ENCODE data around the gene SERPINB1. TPM values are rescaled to one million over a fixed set of nuclear protein-coding genes. Genes with fewer than 3 reads are reported as not detected.
A peak's percentile ranks its signal among the peaks of the same experiment; 100 is the strongest.

SERPINB1 gene
- total RNA-seq, 2 donors from 2014 or later = 30.6 to 38.5 TPM

- peaks cover 7% of the 10 kb centered on the region for H3K9me3 ChIP-seq (ENCODE audit: control insufficient read depth, low read length)
- Mint-ChIP-seq H3K4me1 (peaks cover 36% of the 10 kb centered on the region), H3K4me3 (no peak overlapping the region), H3K27ac (peak overlapping the region; percentile 62), H3K36me3 (ENCODE audit: low read depth) (peaks cover 3% of the 10 kb centered on the region), H3K27me3 (ENCODE audit: insufficient read depth) (no peaks in the 10 kb centered on the region), H3K9me3 (peaks cover 23% of the 10 kb centered on the region)
- TF ChIP-seq CTCF (conservative IDR thresholded peaks at IDR 0.05) = no peak
- no peak overlapping the region for H3K4me3 ChIP-seq (ENCODE audit: low read length)
- H3K27me3 ChIP-seq (ENCODE audit: control insufficient read depth, insufficient read depth, low read length, poor library complexity, severe bottlenecking) = no peaks in the 10 kb centered on the region
- DNase-seq = no peak
- no peak overlapping the region for H3K9ac ChIP-seq (ENCODE audit: extremely low read depth, low read length, poor library complexity, severe bottlenecking)
- peaks cover 3% of the 10 kb centered on the region for H3K4me1 ChIP-seq (ENCODE audit: control insufficient read depth, insufficient read depth, low read length)
- 84 to 86% methylated on average over 9 to 18 of the region's 18 CpGs for WGBS, 2 experiments (ENCODE audit: insufficient coverage in 1 of 2, insufficient read length in 1 of 2)
- H3K36me3 ChIP-seq (ENCODE audit: control insufficient read depth, insufficient read depth, low read length) = no peaks in the 10 kb centered on the region
- no peak overlapping the region for H3K27ac ChIP-seq (ENCODE audit: low read depth, low read length)
Measured at GRCh38 chr6:2857580-2858337, 16.1 kb upstream of the SERPINB1 start.

GRCh38 chr6:2857185-2857579 is 15.5 kb upstream of the SERPINB1 start:
- Histone ChIP-seq H3K4me3 (ENCODE audit: low read length) (no peak overlapping the region), H3K27ac (ENCODE audit: low read depth, low read length) (no peak overlapping the region), H3K36me3 (ENCODE audit: control insufficient read depth, insufficient read depth, low read length) (no peaks in the 10 kb centered on the region), H3K9me3 (ENCODE audit: control insufficient read depth, low read length) (peaks cover 7% of the 10 kb centered on the region), H3K9ac (ENCODE audit: extremely low read depth, low read length, poor library complexity, severe bottlenecking) (no peak overlapping the region), H3K27me3 (ENCODE audit: control insufficient read depth, insufficient read depth, low read length, poor library complexity, severe bottlenecking) (no peaks in the 10 kb centered on the region), H3K4me1 (ENCODE audit: control insufficient read depth, insufficient read depth, low read length) (peaks cover 3% of the 10 kb centered on the region)
- Mint-ChIP-seq H3K9me3 (peaks cover 21% of the 10 kb centered on the region), H3K4me3 (no peak overlapping the region), H3K27me3 (ENCODE audit: insufficient read depth) (no peaks in the 10 kb centered on the region), H3K36me3 (ENCODE audit: low read depth) (peaks cover 3% of the 10 kb centered on the region), H3K4me1 (peaks cover 36% of the 10 kb centered on the region), H3K27ac (peak overlapping the region; percentile 62)
- no peak for TF ChIP-seq CTCF (conservative IDR thresholded peaks at IDR 0.05)
- no peak for DNase-seq
- 93 to 97% methylated on average over 5 to 7 of the region's 7 CpGs for WGBS, 2 experiments (ENCODE audit: insufficient coverage in 1 of 2, insufficient read length in 1 of 2)

- Histone ChIP-seq H3K27me3 (ENCODE audit: control insufficient read depth, insufficient read depth, low read length, poor library complexity, severe bottlenecking) (no peaks in the 10 kb centered on the region), H3K9ac (ENCODE audit: extremely low read depth, low read length, poor library complexity, severe bottlenecking) (no peak overlapping the region), H3K27ac (ENCODE audit: low read depth, low read length) (peak overlapping the region; percentile 61), H3K4me3 (ENCODE audit: low read length) (no peak overlapping the region), H3K9me3 (ENCODE audit: control insufficient read depth, low read length) (no peaks in the 10 kb centered on the region), H3K36me3 (ENCODE audit: control insufficient read depth, insufficient read depth, low read length) (no peaks in the 10 kb centered on the region), H3K4me1 (ENCODE audit: control insufficient read depth, insufficient read depth, low read length) (peaks cover 3% of the 10 kb centered on the region)
- DNase-seq = no peak
- H3K36me3 Mint-ChIP-seq (ENCODE audit: low read depth) = no peaks in the 10 kb centered on the region
- TF ChIP-seq CTCF (conservative IDR thresholded peaks at IDR 0.05) = no peak
- no peak overlapping the region for H3K4me3 Mint-ChIP-seq
- WGBS, 2 experiments (ENCODE audit: insufficient coverage in 1 of 2, insufficient read length in 1 of 2) = 71 to 89% methylated on average over 10 to 13 of the region's 13 CpGs
- H3K27ac Mint-ChIP-seq = peak overlapping the region; percentile 84
- H3K9me3 Mint-ChIP-seq = peaks cover 2% of the 10 kb centered on the region
- H3K4me1 Mint-ChIP-seq = peaks cover 40% of the 10 kb centered on the region
- no peaks in the 10 kb centered on the region for H3K27me3 Mint-ChIP-seq (ENCODE audit: insufficient read depth)
Measured at GRCh38 chr6:2855061-2855519, 13.4 kb upstream of the SERPINB1 start.
